Esophagus (tissue), 2 donors: Measurements from ENCODE around the gene GAPDH. TPM values are rescaled to one million over a fixed set of nuclear protein-coding genes. Genes with fewer than 3 reads are reported as not detected.

Experiments used
- H3K27ac ChIP-seq, 2 donors: one replicate each; pipeline ENCODE4 v1.5.1; 2013; ENCODE audit warnings: low read depth in 2 of 2, mild to moderate bottlenecking in 2 of 2, inconsistent platforms in 1 of 2, low read length in 1 of 2, moderate library complexity in 1 of 2
- H3K27me3 ChIP-seq, 2 donors: one replicate each; pipeline ENCODE4 v1.6.1; 2013; ENCODE audit warnings: low read length in 2 of 2, control low read depth in 1 of 2, mild to moderate bottlenecking in 1 of 2; ENCODE audit not compliant: insufficient read depth in 2 of 2, control insufficient read depth in 1 of 2
- H3K36me3 ChIP-seq, 2 donors: one replicate each; pipeline ENCODE4 v1.6.1; 2013; ENCODE audit warnings: low read length in 1 of 2; ENCODE audit not compliant: control insufficient read depth in 2 of 2, insufficient read depth in 2 of 2
- H3K4me1 ChIP-seq, 2 donors: one replicate each; pipeline ENCODE4 v1.6.1; 2013; ENCODE audit warnings: low read length in 1 of 2; ENCODE audit not compliant: control insufficient read depth in 2 of 2, insufficient read depth in 2 of 2
- H3K4me3 ChIP-seq, 2 donors: one replicate each; pipeline ENCODE4 v1.5.1; 2013; ENCODE audit warnings: low read length in 2 of 2, mild to moderate bottlenecking in 2 of 2, low read depth in 1 of 2, moderate library complexity in 1 of 2
- H3K9me3 ChIP-seq, 2 donors: one replicate each; pipeline ENCODE4 v1.6.1; 2013; ENCODE audit warnings: mild to moderate bottlenecking in 2 of 2, low read depth in 1 of 2, low read length in 1 of 2, moderate library complexity in 1 of 2; ENCODE audit not compliant: control insufficient read depth in 2 of 2, insufficient read depth in 1 of 2
- whole genome bisulfite sequencing, 2 donors: extraction: QIAGEN DNeasy Blood & Tissue Kit; methylation state at CpG; one replicate each; pipeline ENCODE4 v1.1.7; 2013; 5-methylcytosine and 5-hydroxymethylcytosine counted together
- polyA plus RNA-seq, 2 donors: library from polyadenylated mRNA; stranded (reverse); fragments of 200-250 nt; gene quantifications; one replicate each; pipeline ENCODE4 v1.2.3, GENCODE V29; 2013
- donor health status: healthy with polysubstance abuse.
- donor health status: Bipolar disorder and iron deficiency.

GAPDH gene
- polyA plus RNA-seq, 2 donors = 2,765 to 3,567 TPM

- 18 to 25% methylated on average over 35 of the region's 35 CpGs for WGBS, 2 donors
- no peak overlapping the region for H3K4me3 ChIP-seq
- H3K27me3 ChIP-seq = no peaks in the 10 kb centered on the region
- H3K4me1 ChIP-seq = peaks cover 0 to 25% of the 10 kb centered on the region in 2 donors
- no peaks in the 10 kb centered on the region for H3K9me3 ChIP-seq
- H3K36me3 ChIP-seq = peaks cover 8 to 28% of the 10 kb centered on the region in 2 donors
- peak overlapping the region; percentile 86 to 95 for H3K27ac ChIP-seq
Measured at GRCh38 chr12:6540181-6540877, 6.0 kb downstream of the GAPDH start.

- Histone ChIP-seq H3K27me3 (no peaks in the 10 kb centered on the region), H3K36me3 (peaks cover 8 to 26% of the 10 kb centered on the region in 2 donors), H3K4me1 (peaks cover 0 to 18% of the 10 kb centered on the region in 2 donors), H3K4me3 (no peak overlapping the region), H3K27ac (peak overlapping the region in 1 of 2 donors; percentile 86), H3K9me3 (no peaks in the 10 kb centered on the region)
- WGBS, 2 donors = 88 to 89% methylated on average over 26 of the region's 26 CpGs
Measured at GRCh38 chr12:6541371-6542165, 7.3 kb downstream of the GAPDH start.

DNA sequence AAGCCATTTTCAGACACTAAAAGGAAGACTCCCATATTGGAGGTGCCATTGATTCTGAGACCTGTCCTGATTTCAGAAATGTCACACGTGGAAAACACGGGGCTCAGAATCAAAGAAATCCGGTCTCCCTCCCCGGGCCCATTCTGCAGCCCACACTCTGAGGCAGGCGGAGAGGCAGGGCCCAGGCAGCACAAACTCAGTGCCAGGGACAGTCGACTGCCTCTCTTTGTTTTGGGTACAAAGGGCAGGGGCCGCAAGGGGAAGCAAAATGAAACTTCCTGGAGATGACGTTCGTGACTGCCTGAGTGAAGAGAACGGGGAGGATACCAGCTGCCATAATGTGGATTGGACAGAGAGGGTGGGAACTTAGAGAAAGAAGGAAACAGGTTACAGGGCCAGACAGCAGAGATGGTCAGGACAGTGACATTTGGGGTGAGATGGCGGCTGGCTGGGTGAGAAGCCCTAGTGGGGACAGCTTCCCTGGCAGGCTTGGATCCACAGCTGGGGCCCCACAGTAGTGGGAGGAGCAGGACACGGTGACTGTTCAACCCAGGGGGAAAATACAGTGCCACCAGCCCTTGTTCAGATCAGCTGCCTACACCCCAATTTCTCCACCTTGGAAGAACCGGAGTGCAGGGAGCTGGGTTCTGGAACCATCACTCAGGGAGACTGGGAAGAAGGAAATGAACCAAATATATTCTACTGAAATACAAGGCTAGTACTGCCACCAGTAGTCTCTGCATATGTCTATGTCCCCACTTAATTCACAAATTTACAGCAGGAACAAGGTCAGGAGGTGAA lies 8.1 kb downstream of the GAPDH start:
- peaks cover 3 to 17% of the 10 kb centered on the region in 2 donors for H3K36me3 ChIP-seq
- H3K4me1 ChIP-seq = peaks cover 0 to 11% of the 10 kb centered on the region in 2 donors
- H3K27ac ChIP-seq = no peak overlapping the region
- H3K27me3 ChIP-seq = no peaks in the 10 kb centered on the region
- no peaks in the 10 kb centered on the region for H3K9me3 ChIP-seq
- no peak overlapping the region for H3K4me3 ChIP-seq
- 72 to 86% methylated on average over 13 of the region's 13 CpGs for WGBS, 2 donors

DNA sequence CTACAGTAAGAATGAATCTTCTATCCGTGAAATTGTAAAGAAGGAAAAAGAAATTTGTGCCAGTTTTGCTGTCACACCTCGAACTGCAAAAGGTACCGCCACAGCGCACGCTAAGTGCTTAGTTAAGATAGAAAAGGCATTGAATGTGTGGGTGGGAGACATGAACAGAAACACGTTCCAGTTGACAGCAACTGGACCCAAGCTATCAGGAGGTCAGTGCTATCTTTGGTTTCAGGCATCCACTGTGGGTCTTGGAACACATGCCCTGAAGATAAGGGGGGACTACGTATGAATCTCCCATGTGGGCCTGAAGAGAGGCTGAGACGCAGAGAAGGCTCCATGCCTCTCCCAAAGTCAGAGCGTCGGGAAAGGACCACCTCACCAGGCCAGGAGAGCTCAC lies 11.7 kb downstream of the GAPDH start:
- H3K4me3 ChIP-seq = no peak overlapping the region
- H3K27me3 ChIP-seq = no peaks in the 10 kb centered on the region
- peaks cover 5 to 7% of the 10 kb centered on the region in 2 donors for H3K4me1 ChIP-seq
- 89 to 92% methylated on average over 10 of the region's 10 CpGs for WGBS, 2 donors
- no peaks in the 10 kb centered on the region for H3K9me3 ChIP-seq
- peaks cover 0 to 15% of the 10 kb centered on the region in 2 donors for H3K36me3 ChIP-seq
- H3K27ac ChIP-seq = no peak overlapping the region

- Histone ChIP-seq H3K36me3 (peaks cover 0 to 17% of the 10 kb centered on the region in 2 donors), H3K4me1 (peaks cover 13 to 15% of the 10 kb centered on the region in 2 donors), H3K27ac (no peak overlapping the region), H3K9me3 (no peaks in the 10 kb centered on the region), H3K27me3 (no peaks in the 10 kb centered on the region), H3K4me3 (no peak overlapping the region)
- 87 to 93% methylated on average over 1 of the region's 1 CpG for WGBS, 2 donors
Measured at GRCh38 chr12:6547566-6547965, 13.2 kb downstream of the GAPDH start.

- Histone ChIP-seq H3K4me3 (no peak overlapping the region), H3K27ac (no peak overlapping the region), H3K4me1 (peaks cover 13 to 15% of the 10 kb centered on the region in 2 donors), H3K9me3 (no peaks in the 10 kb centered on the region), H3K36me3 (peaks cover 0 to 17% of the 10 kb centered on the region in 2 donors), H3K27me3 (no peaks in the 10 kb centered on the region)
- WGBS, 2 donors = 71 to 75% methylated on average over 9 of the region's 9 CpGs
Measured at GRCh38 chr12:6547987-6548386, 13.7 kb downstream of the GAPDH start.

DNA sequence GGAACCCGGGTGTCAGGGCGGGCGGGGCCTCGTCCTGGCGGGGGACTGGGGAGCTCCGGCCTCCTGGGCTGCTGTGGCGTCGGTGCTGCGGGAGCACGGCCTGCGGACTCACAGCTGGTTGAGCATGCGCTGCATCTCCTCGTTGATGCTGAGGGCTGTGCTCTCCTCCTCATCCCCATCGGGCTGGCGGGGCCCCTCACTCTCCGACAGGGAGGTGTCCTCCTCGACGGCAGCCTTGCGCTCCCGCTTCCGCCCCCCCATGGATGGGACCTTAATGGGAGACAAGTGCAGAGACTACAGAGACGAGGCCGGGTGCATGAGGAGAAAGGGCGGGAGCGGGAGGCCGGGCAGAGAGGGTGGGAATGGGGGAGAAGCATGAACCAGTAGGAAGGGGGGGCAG lies 14.2 kb downstream of the GAPDH start:
- WGBS, 2 donors = 87 to 90% methylated on average over 26 of the region's 26 CpGs
- Histone ChIP-seq H3K27ac (no peak overlapping the region), H3K4me3 (no peak overlapping the region), H3K9me3 (no peaks in the 10 kb centered on the region), H3K36me3 (peaks cover 0 to 17% of the 10 kb centered on the region in 2 donors), H3K4me1 (peaks cover 13 to 15% of the 10 kb centered on the region in 2 donors), H3K27me3 (no peaks in the 10 kb centered on the region)

GRCh38 chr12:6548966-6549683 lies 14.8 kb downstream of the GAPDH start:
- peaks cover 0 to 17% of the 10 kb centered on the region in 2 donors for H3K36me3 ChIP-seq
- H3K9me3 ChIP-seq = no peaks in the 10 kb centered on the region
- peaks cover 13 to 15% of the 10 kb centered on the region in 2 donors for H3K4me1 ChIP-seq
- no peak overlapping the region for H3K27ac ChIP-seq
- no peaks in the 10 kb centered on the region for H3K27me3 ChIP-seq
- no peak overlapping the region for H3K4me3 ChIP-seq
- WGBS, 2 donors = 83 to 85% methylated on average over 15 of the region's 15 CpGs

- WGBS, 2 donors = 91 to 92% methylated on average over 18 of the region's 18 CpGs
- Histone ChIP-seq H3K36me3 (peaks cover 0 to 17% of the 10 kb centered on the region in 2 donors), H3K4me1 (peaks cover 13 to 15% of the 10 kb centered on the region in 2 donors), H3K27me3 (no peaks in the 10 kb centered on the region), H3K27ac (peak overlapping the region in 1 of 2 donors; percentile 1), H3K9me3 (no peaks in the 10 kb centered on the region), H3K4me3 (no peak overlapping the region)
Measured at GRCh38 chr12:6549684-6550151, 15.4 kb downstream of the GAPDH start.
